ENCODE measurements around the gene SAT1. TPM values are rescaled to one million over a fixed set of nuclear protein-coding genes. Genes with fewer than 3 reads are reported as not detected.

The SAT1 gene
- total RNA-seq, 1 experiment from 2014 or later: 55.2 TPM

DNA sequence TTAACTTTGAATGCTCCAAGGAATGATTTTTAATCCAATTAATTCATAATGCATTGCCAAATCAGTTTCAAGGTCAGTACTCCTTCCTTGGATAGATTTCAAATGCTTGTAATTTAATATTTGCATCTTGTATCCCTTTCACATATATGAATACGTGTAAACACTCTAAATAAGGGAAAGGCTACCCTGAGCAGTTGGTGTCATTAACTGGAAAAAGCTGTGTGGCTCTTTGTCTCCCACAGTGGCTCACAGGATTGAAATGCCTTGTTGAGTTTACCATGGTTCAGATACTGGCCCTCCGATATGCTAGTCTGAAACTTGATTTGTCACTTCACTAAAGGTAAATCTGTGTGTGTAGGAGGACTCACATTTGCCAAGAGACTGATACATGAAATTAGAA lies 23.2 kb upstream of the SAT1 start:
- no peak overlapping the region for H2BK15ac ChIP-seq (ENCODE audit: low read depth, low read length)
- no peak overlapping the region for H3K27ac ChIP-seq (ENCODE audit: insufficient read length, low read depth, low read length)
- no peak overlapping the region for H2AK5ac ChIP-seq (ENCODE audit: insufficient read length, low read length)
- no peak overlapping the region for H2BK120ac ChIP-seq (ENCODE audit: low read depth, low read length, poor library complexity, severe bottlenecking)
- no peak overlapping the region for H3K56ac ChIP-seq (ENCODE audit: insufficient read length, low read depth, low read length)
- no peak overlapping the region for H3T11ph ChIP-seq (ENCODE audit: low read length)
- no peak overlapping the region for H2BK5ac ChIP-seq (ENCODE audit: insufficient read length, low read length)
- no peaks in the 10 kb centered on the region for H3K9me3 Mint-ChIP-seq
- no peaks in the 10 kb centered on the region for H3K23me2 ChIP-seq (ENCODE audit: insufficient read length, low read depth, low read length, poor library complexity, severe bottlenecking)
- H3K27me3 Mint-ChIP-seq (ENCODE audit: low read depth): no peaks in the 10 kb centered on the region
- H3K27me3 ChIP-seq (ENCODE audit: insufficient read depth, low read length): no peaks in the 10 kb centered on the region
- no peak overlapping the region for H4K8ac ChIP-seq (replicated peaks; ENCODE audit: insufficient read length, low read depth, low read length)
- no peak overlapping the region for H4K91ac ChIP-seq (ENCODE audit: insufficient read length, low read depth, low read length)
- H3K9me3 ChIP-seq (ENCODE audit: control insufficient read depth, low read depth, low read length): no peaks in the 10 kb centered on the region
- no peaks in the 10 kb centered on the region for H3K79me1 ChIP-seq (ENCODE audit: insufficient read depth, low read depth, low read length, poor library complexity, severe bottlenecking)
- H3K18ac ChIP-seq (ENCODE audit: insufficient read length, low read depth, low read length): no peak overlapping the region
- no peak overlapping the region for H3K4ac ChIP-seq (ENCODE audit: low read depth, low read length)
- no peak overlapping the region for H2AFZ ChIP-seq (ENCODE audit: low read length)
- H3K4me1 ChIP-seq (ENCODE audit: insufficient read depth, low read length): peaks cover 2% of the 10 kb centered on the region; the same call in 1 of the 2 replicates
- H3K4me3 Mint-ChIP-seq: no peak overlapping the region
- no peak overlapping the region for H3K23ac ChIP-seq (ENCODE audit: insufficient read length, low read depth, low read length)
- H4K5ac ChIP-seq (ENCODE audit: insufficient read length, low read depth, low read length): no peak overlapping the region
- no peak overlapping the region for H3K27ac Mint-ChIP-seq
- H2BK12ac ChIP-seq (ENCODE audit: insufficient read length, low read depth, low read length): no peak overlapping the region
- H3K4me1 Mint-ChIP-seq: peaks cover 8 to 10% of the 10 kb centered on the region in 2 experiments
- H2BK20ac ChIP-seq (ENCODE audit: low read depth, low read length, poor library complexity, severe bottlenecking): no peak overlapping the region
- no CpG with 5 or more reads among the region's 2 CpGs for WGBS (ENCODE audit: extremely low coverage, insufficient read length, low lambda C conversion rate)
- H3K36me3 Mint-ChIP-seq (ENCODE audit: insufficient read depth in 1 of 3, low read depth in 3 of 3): no peaks in the 10 kb centered on the region
- H3K4me2 ChIP-seq (ENCODE audit: insufficient read depth, insufficient read length, low read length): no peak overlapping the region
- TF ChIP-seq, protein P1, sequence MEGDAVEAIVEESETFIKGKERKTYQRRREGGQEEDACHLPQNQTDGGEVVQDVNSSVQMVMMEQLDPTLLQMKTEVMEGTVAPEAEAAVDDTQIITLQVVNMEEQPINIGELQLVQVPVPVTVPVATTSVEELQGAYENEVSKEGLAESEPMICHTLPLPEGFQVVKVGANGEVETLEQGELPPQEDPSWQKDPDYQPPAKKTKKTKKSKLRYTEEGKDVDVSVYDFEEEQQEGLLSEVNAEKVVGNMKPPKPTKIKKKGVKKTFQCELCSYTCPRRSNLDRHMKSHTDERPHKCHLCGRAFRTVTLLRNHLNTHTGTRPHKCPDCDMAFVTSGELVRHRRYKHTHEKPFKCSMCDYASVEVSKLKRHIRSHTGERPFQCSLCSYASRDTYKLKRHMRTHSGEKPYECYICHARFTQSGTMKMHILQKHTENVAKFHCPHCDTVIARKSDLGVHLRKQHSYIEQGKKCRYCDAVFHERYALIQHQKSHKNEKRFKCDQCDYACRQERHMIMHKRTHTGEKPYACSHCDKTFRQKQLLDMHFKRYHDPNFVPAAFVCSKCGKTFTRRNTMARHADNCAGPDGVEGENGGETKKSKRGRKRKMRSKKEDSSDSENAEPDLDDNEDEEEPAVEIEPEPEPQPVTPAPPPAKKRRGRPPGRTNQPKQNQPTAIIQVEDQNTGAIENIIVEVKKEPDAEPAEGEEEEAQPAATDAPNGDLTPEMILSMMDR (conservative IDR thresholded peaks at IDR 0.05): no peak
- no peaks in the 10 kb centered on the region for H3K79me2 ChIP-seq (ENCODE audit: insufficient read depth, low read length)
- H3K9ac ChIP-seq (ENCODE audit: extremely low read depth, insufficient read length, low read length): no peak overlapping the region
- no peaks in the 10 kb centered on the region for H4K20me1 ChIP-seq (ENCODE audit: control insufficient read depth, insufficient read depth, insufficient read length)
- H3K14ac ChIP-seq (ENCODE audit: insufficient read depth, low read length): no peak overlapping the region
- no peak for DNase-seq

All from H9 (cell line).